ENCODE data around the gene HLTF. TPM values are rescaled to one million over a fixed set of nuclear protein-coding genes. Genes with fewer than 3 reads are reported as not detected.
"Not testable (repeated sequence)": the region's sequence is repeated elsewhere in the genome, so short reads cannot be mapped to it uniquely, and the experiment has no call there.

Gene HLTF
- polyA plus RNA-seq, 1 experiment = 17.3 TPM

DNA sequence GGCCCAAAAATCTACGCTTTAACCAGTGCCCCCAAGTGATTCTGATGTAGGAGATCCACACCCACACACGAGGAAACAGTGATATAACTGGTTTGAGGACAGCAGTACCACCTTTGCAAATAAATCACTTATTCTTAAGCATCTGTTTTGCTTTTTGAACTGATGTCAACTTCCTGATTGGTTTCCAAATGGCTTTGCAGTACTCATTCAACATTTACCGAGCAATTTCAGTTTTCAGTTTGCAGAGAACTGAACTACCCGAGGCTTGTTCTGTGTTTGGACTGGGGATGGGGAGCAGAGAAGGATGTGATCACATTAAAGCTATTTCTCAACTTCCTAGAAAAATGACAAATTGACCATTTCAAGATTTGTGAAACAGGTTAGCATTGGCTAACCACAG lies 96.1 kb downstream of the HLTF start:
- ChIA-PET CTCF (interaction anchor here (0.7 to 1.7 kb wide), 2 partner anchors 24 to 26 kb away, joined by 3 to 4 read pairs; no protein-coding TSS in a partner anchor), POLR2A (no interaction called here)
- no peak for DNase-seq (ENCODE audit: low read depth)
- H3K27me3 ChIP-seq (ENCODE audit: control insufficient read depth, insufficient read depth, low read length) = no peaks in the 10 kb centered on the region
- H3K36me3 ChIP-seq (ENCODE audit: control insufficient read depth, insufficient read depth, low read length) = no peaks in the 10 kb centered on the region
- TF ChIP-seq, protein P1, sequence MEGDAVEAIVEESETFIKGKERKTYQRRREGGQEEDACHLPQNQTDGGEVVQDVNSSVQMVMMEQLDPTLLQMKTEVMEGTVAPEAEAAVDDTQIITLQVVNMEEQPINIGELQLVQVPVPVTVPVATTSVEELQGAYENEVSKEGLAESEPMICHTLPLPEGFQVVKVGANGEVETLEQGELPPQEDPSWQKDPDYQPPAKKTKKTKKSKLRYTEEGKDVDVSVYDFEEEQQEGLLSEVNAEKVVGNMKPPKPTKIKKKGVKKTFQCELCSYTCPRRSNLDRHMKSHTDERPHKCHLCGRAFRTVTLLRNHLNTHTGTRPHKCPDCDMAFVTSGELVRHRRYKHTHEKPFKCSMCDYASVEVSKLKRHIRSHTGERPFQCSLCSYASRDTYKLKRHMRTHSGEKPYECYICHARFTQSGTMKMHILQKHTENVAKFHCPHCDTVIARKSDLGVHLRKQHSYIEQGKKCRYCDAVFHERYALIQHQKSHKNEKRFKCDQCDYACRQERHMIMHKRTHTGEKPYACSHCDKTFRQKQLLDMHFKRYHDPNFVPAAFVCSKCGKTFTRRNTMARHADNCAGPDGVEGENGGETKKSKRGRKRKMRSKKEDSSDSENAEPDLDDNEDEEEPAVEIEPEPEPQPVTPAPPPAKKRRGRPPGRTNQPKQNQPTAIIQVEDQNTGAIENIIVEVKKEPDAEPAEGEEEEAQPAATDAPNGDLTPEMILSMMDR (IDR thresholded peaks at IDR 0.05; ENCODE audit: insufficient read depth, low read depth, low read length) = no peak
- H3K4me3 ChIP-seq (ENCODE audit: low read depth, low read length) = no peak overlapping the region

DNA sequence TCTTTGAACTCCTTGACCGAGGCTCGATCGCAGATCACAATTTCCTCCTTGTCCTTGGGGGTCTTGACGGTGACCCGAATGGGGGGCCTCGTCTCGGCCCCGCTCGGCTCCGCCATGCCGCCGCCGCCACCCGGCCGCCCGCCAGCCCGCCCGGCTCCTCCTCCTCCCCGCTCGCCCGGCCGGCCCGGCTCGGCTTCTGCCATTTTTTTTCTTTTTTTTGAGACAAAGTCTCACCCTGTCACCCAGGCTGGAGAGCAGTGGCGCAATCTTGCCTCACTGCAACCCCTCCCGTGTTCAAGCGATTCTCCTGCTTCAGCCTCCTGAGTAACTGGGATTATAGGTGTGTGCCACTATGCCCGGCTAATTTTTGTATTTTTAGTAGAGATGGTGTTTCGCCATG lies 98.8 kb downstream of the HLTF start:
- H3K27me3 ChIP-seq (ENCODE audit: control insufficient read depth, insufficient read depth, low read length); DNase-seq (ENCODE audit: low read depth); POLR2A ChIA-PET; CTCF ChIA-PET; H3K36me3 ChIP-seq (ENCODE audit: control insufficient read depth, insufficient read depth, low read length); H3K4me3 ChIP-seq (ENCODE audit: low read depth, low read length): not testable (repeated sequence)

DNA sequence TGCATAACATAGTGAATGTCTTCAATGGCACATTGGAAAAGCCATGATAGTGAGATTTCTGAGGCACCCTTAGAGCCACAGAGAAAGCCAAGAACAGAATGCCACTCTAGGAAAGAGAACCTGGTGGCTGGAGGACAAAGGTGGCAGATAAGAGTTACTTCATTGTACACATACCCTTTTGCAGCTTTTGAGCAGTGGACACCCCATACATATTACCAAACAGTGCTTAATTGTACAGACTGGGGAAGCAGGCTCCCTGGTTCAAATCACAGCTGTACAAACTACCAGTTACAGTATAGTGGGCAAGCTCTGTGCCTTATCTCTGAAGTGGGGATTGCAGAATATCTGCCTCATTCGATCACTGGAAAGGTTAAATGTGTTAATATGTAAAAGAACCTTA lies 105.1 kb downstream of the HLTF start:
- no peak for DNase-seq (ENCODE audit: low read depth)
- Histone ChIP-seq H3K27me3 (ENCODE audit: control insufficient read depth, insufficient read depth, low read length) (no peaks in the 10 kb centered on the region), H3K4me3 (ENCODE audit: low read depth, low read length) (no peak overlapping the region), H3K36me3 (ENCODE audit: control insufficient read depth, insufficient read depth, low read length) (no peaks in the 10 kb centered on the region)
- POLR2A ChIA-PET = no interaction called here
- TF ChIP-seq, protein P1 (IDR thresholded peaks at IDR 0.05; ENCODE audit: insufficient read depth, low read depth, low read length) = no peak
- CTCF ChIA-PET = interaction anchor here (1.3 kb wide), 1 partner anchor 10 kb away, joined by 3 read pairs; the partner anchor contains the start of gene GYG1

Small RNA genes within 50 kb of the gene (small RNA-seq; reads per million reads assigned to genes)
- gene RF00019 (ENCODE audit: insufficient read length, low read depth, low replicate concordance) = not detected

Other genes with a start within 250 kb of the HLTF start
- 3.1 and 5.2 TPM in 2 replicates for gene CPA3, start 221.2 kb downstream of the HLTF start, polyA plus RNA-seq (2011; rRNA removed)
- gene GYG1, start 95.0 kb downstream of the HLTF start, polyA plus RNA-seq (2011; rRNA removed) = 50.4 and 76.7 TPM in 2 replicates
- 14.6 and 20.0 TPM in 2 replicates for gene HPS3, start 43.1 kb upstream of the HLTF start, polyA plus RNA-seq (2011; rRNA removed)
- 0.07 TPM in 1 of 2 replicates, not detected in the other for gene CP, start 135.3 kb upstream of the HLTF start, polyA plus RNA-seq (2011; rRNA removed)
- gene TM4SF18, start 247.1 kb upstream of the HLTF start, polyA plus RNA-seq (2011; rRNA removed) = 0.11 and 0.29 TPM in 2 replicates